ENCODE results near the gene PPM1A. TPM values are rescaled to one million over a fixed set of nuclear protein-coding genes. Genes with fewer than 3 reads are reported as not detected.
"Not testable (repeated sequence)": the region's sequence is repeated elsewhere in the genome, so short reads cannot be mapped to it uniquely, and the experiment has no call there.

The PPM1A gene
- total RNA-seq, 1 donor, result 105 TPM

- H3K4me1 ChIP-seq (ENCODE audit: insufficient read depth, low read length), result no peaks in the 10 kb centered on the region
- no peaks in the 10 kb centered on the region for H3K9me3 ChIP-seq (ENCODE audit: low read depth, low read length)
- peaks cover 2% of the 10 kb centered on the region for H3K27me3 ChIP-seq (ENCODE audit: insufficient read depth, low read length)
- H3K4me3 ChIP-seq (ENCODE audit: low read length), result no peak overlapping the region
Measured at GRCh38 chr14:60313093-60313492, 64.1 kb downstream of the PPM1A start.

DNA sequence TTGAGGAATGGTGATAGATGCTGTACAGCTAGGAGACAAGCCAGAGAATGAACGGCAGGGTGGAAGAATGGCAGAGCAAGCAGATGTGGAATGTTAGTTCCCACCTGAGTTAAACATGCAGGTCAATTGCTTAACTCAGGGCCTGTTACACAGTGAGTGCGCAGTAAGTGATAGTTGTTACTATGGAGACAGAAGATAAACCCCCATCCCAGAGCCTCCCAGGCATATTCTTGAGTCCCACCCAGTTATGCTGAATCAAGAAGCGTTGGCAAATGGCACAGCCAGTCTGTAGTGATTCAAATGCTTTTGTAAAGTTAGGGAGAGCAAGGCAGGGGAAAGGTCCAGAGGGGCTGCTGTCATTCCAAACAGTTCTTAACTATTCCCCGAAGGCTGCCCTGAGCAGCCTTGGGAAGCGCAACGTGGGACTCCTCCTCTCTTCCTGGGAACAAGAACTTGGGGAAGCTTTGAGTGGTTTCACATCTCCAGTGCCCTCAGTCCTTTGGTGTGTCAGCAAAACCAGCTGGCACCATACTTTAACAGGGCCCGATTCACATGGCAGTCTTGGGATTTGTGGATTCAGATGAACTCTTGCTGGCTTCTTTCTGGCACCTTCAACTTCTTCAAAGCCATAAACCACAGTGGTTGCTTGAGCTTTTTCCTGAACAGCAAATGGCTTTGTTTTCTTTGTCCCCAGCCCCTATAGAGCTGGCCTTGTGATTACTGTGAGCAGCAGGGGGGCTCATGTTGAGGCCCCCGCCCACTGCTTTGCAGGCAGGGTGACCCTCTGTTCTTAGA lies 66.4 kb downstream of the PPM1A start:
- Histone ChIP-seq H3K9me3 (ENCODE audit: low read depth, low read length) (no peaks in the 10 kb centered on the region), H3K27me3 (ENCODE audit: insufficient read depth, low read length) (peaks cover 2% of the 10 kb centered on the region), H3K4me3 (ENCODE audit: low read length) (no peak overlapping the region), H3K4me1 (ENCODE audit: insufficient read depth, low read length) (no peaks in the 10 kb centered on the region)

DNA sequence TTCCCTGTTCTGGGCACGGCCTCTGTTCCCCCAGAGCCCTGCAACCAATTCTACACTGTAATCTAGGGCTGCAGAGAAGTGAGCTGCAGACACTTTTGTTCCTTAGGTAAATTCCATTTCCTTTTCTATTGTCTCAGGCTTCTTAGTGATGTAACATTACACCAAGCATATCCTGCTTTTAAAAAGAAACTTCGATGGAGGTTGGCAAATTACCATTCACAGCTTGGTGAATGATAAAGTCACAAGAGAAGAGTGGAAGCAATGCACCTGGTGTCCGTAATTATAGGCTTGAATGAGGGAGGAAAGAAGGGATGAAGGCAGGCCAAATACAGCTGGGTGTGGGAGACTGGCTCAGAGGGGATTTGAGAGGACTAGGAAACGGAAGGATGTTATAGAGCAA lies 68.6 kb downstream of the PPM1A start:
- H3K9me3 ChIP-seq (ENCODE audit: low read depth, low read length), result no peaks in the 10 kb centered on the region
- peaks cover 2% of the 10 kb centered on the region for H3K27me3 ChIP-seq (ENCODE audit: insufficient read depth, low read length)
- no peak overlapping the region for H3K4me3 ChIP-seq (ENCODE audit: low read length)
- no peaks in the 10 kb centered on the region for H3K4me1 ChIP-seq (ENCODE audit: insufficient read depth, low read length)

- H3K4me3 ChIP-seq (ENCODE audit: low read length); H3K27me3 ChIP-seq (ENCODE audit: insufficient read depth, low read length); H3K9me3 ChIP-seq (ENCODE audit: low read depth, low read length); H3K4me1 ChIP-seq (ENCODE audit: insufficient read depth, low read length): not testable (repeated sequence)
Measured at GRCh38 chr14:60320860-60321259, 71.8 kb downstream of the PPM1A start.

- Histone ChIP-seq H3K4me3 (ENCODE audit: low read length) (no peak overlapping the region), H3K27me3 (ENCODE audit: insufficient read depth, low read length) (peaks cover 14% of the 10 kb centered on the region), H3K9me3 (ENCODE audit: low read depth, low read length) (no peaks in the 10 kb centered on the region), H3K4me1 (ENCODE audit: insufficient read depth, low read length) (peaks cover 9% of the 10 kb centered on the region)
Measured at GRCh38 chr14:60323199-60323896, 74.3 kb downstream of the PPM1A start.

DNA sequence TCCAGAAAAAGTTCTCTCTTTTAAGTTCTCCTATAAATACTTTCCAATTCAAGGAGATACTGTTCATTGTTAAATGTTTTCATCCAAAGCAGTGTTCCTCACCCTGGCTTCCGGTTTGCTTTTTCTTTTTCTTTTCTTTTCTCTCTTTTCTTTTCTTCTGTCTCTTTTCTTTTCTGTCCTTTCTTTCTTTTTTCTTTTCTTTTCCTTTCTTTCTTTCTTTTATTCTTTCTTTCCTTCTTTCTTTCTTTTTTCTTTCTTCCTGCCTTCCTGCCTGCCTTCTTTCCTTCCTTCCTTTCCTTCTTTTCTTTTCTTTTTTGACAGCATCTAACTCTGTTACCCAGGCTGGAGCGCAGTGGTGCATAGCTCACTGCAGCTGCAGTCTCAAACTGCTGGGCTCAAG lies 75.8 kb downstream of the PPM1A start:
- peaks cover 9% of the 10 kb centered on the region for H3K4me1 ChIP-seq (ENCODE audit: insufficient read depth, low read length)
- H3K27me3 ChIP-seq (ENCODE audit: insufficient read depth, low read length), result peaks cover 23% of the 10 kb centered on the region
- no peaks in the 10 kb centered on the region for H3K9me3 ChIP-seq (ENCODE audit: low read depth, low read length)
- no peak overlapping the region for H3K4me3 ChIP-seq (ENCODE audit: low read length)

- Histone ChIP-seq H3K4me1 (ENCODE audit: insufficient read depth, low read length) (peaks cover 15% of the 10 kb centered on the region), H3K9me3 (ENCODE audit: low read depth, low read length) (no peaks in the 10 kb centered on the region), H3K27me3 (ENCODE audit: insufficient read depth, low read length) (peaks cover 23% of the 10 kb centered on the region), H3K4me3 (ENCODE audit: low read length) (no peak overlapping the region)
Measured at GRCh38 chr14:60326274-60326673, 77.3 kb downstream of the PPM1A start.

GRCh38 chr14:60327447-60328331 lies 78.7 kb downstream of the PPM1A start:
- H3K4me1 ChIP-seq (ENCODE audit: insufficient read depth, low read length), result peaks cover 18% of the 10 kb centered on the region
- H3K4me3 ChIP-seq (ENCODE audit: low read length), result peak overlapping the region; percentile 34
- H3K27me3 ChIP-seq (ENCODE audit: insufficient read depth, low read length), result peaks cover 23% of the 10 kb centered on the region
- no peaks in the 10 kb centered on the region for H3K9me3 ChIP-seq (ENCODE audit: low read depth, low read length)

- no peak overlapping the region for H3K4me3 ChIP-seq (ENCODE audit: low read length)
- no peaks in the 10 kb centered on the region for H3K9me3 ChIP-seq (ENCODE audit: low read depth, low read length)
- peaks cover 18% of the 10 kb centered on the region for H3K4me1 ChIP-seq (ENCODE audit: insufficient read depth, low read length)
- H3K27me3 ChIP-seq (ENCODE audit: insufficient read depth, low read length), result peaks cover 25% of the 10 kb centered on the region
Measured at GRCh38 chr14:60328583-60328982, 79.6 kb downstream of the PPM1A start.

DNA sequence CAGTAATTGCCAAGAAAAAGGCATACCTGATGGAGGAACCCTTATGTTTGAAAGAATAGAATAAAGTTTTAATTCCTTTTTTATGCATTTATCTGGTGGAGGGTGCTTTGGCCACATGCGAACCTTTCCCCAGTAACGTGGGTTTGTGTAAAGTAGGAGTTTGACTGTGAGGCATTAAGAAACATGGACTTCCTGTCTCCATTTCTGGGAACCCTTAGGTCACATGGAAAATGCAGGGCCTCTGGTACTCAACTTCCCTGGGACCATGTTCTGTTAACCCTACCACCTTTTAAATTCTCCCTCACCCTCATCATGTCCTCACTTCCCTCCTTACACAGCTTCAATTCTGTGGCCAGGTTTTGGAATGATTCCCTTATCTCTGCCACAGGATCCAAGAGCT lies 80.3 kb downstream of the PPM1A start:
- peaks cover 18% of the 10 kb centered on the region for H3K4me1 ChIP-seq (ENCODE audit: insufficient read depth, low read length)
- peaks cover 28% of the 10 kb centered on the region for H3K27me3 ChIP-seq (ENCODE audit: insufficient read depth, low read length)
- H3K4me3 ChIP-seq (ENCODE audit: low read length), result no peak overlapping the region
- H3K9me3 ChIP-seq (ENCODE audit: low read depth, low read length), result no peaks in the 10 kb centered on the region

- peaks cover 18% of the 10 kb centered on the region for H3K4me1 ChIP-seq (ENCODE audit: insufficient read depth, low read length)
- no peaks in the 10 kb centered on the region for H3K9me3 ChIP-seq (ENCODE audit: low read depth, low read length)
- peak overlapping the region; percentile 34 for H3K4me3 ChIP-seq (ENCODE audit: low read length)
- H3K27me3 ChIP-seq (ENCODE audit: insufficient read depth, low read length), result peaks cover 35% of the 10 kb centered on the region
Measured at GRCh38 chr14:60331201-60332045, 82.4 kb downstream of the PPM1A start.

GRCh38 chr14:60332046-60332399 lies 83.0 kb downstream of the PPM1A start:
- peaks cover 34% of the 10 kb centered on the region for H3K27me3 ChIP-seq (ENCODE audit: insufficient read depth, low read length)
- H3K4me1 ChIP-seq (ENCODE audit: insufficient read depth, low read length), result peaks cover 18% of the 10 kb centered on the region
- peak overlapping the region; percentile 34 for H3K4me3 ChIP-seq (ENCODE audit: low read length)
- no peaks in the 10 kb centered on the region for H3K9me3 ChIP-seq (ENCODE audit: low read depth, low read length)

DNA sequence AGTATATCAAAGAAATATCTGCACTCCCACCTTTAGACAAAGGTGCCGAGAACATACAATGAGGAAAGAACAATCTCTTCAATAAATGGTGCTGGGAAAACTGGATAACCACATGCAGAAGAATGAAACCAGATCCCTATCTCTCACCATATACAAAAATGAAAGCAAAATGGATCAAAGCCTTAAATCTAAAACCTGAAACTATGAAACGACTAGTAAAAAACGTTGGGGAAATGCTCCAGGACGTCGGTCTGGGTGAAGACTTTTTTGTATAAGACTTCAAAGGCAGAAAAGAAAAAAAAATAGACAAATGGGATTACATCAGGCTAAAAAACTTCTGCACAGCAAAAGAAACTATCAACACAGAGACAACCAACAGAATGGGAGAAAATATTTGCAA lies 83.8 kb downstream of the PPM1A start:
- H3K4me1 ChIP-seq (ENCODE audit: insufficient read depth, low read length), result peaks cover 12% of the 10 kb centered on the region
- peaks cover 25% of the 10 kb centered on the region for H3K27me3 ChIP-seq (ENCODE audit: insufficient read depth, low read length)
- H3K4me3 ChIP-seq (ENCODE audit: low read length), result no peak overlapping the region
- no peaks in the 10 kb centered on the region for H3K9me3 ChIP-seq (ENCODE audit: low read depth, low read length)

- H3K4me3 ChIP-seq (ENCODE audit: low read length), result no peak overlapping the region
- no peaks in the 10 kb centered on the region for H3K4me1 ChIP-seq (ENCODE audit: insufficient read depth, low read length)
- no peaks in the 10 kb centered on the region for H3K9me3 ChIP-seq (ENCODE audit: low read depth, low read length)
- H3K27me3 ChIP-seq (ENCODE audit: insufficient read depth, low read length), result peaks cover 13% of the 10 kb centered on the region
Measured at GRCh38 chr14:60339571-60339970, 90.5 kb downstream of the PPM1A start.

Data from mononuclear cell (primary cell).